Activated gamma-delta T cell treated with Interleukin-2 at 50 U/mL for 16 hours (primary cell): Measurements from ENCODE around the gene ALK.
"Not testable (repeated sequence)": the region's sequence is repeated elsewhere in the genome, so short reads cannot be mapped to it uniquely, and the experiment has no call there.

Source experiments
- DNase-seq: peaks from one replicate; pipeline ENCODE4 v3.0.0-alpha.2; 2020

The ALK gene

DNA sequence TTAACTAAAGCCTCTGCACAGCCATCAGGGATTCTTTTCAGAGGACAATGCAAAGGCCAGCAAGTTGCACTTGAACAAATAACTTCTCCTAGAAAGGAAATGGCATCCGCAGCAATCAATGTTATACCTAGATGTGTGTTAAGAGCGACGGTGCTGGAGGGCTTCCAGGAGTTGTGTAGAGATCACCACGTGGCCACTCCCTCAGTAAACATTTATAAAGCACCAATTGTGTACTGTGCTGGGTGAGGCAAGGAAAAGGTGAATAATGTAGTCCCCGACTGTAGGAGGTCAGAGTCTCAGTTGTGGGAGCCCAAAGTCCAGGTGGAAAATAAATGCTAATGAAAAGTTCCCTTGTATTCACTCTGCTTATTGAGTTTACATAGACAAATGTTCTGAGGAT is 135.0 kb downstream of the ALK start:
- no peak for DNase-seq

DNA sequence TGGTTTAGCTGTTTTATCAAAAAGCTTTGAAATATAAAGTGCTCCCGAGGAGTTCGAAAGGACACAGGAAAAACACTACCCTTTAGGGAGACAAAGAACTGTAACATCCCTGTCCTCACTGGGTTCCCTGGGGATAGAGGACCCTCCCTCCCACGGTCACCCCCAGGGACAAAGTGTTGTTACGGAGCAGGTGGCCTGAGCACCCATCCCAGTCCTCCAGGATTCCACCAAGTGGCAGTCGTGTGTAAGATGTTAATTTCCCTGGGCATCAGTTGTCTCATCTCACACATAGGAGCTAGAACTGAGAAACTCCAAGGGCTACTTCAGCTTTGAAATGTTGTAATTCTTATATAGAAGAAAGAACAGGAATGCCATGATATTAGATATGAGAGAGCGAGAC is 137.7 kb downstream of the ALK start:
- DNase-seq = no peak

DNA sequence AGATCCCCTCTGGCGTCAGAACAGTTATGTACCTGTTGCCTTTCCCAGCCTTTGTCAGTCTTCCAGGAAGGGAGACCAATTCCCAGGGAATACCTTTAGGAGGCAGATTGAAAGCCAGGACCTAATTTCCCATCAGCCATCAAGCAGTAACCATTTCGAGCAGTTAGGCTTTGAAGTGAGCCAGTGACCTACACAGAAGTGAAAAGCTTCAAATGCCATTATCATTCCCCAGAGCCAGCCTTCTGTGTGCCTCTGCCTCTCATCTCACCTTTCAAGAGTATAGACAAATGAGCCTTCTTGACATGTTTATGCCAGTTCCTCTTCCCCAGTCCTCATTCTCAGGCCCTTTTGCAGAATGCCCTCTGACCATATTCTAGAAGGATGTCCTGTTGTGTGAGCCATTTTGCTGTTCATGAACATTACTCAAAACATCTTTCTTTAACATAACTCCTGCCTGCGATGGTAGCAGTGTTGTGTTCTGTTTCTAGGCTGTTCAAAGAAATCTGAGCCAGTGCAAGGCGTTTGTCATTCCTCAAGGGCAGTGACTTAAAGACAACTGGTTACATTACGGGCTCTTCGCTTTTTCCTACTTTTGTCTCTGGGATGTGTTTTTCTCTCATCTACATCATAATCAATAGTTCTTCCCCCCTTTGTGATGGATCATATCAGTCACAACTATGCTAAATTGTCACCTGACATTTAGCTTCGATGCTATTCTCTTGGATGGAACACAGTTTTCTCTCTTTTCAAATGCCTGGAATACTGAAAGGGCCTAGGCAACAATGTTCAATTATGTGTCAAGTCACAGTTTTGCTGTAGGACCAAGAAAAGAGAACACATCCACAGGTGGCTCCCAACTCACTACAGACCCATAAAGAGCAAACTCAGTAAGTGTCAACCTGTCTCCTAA is 138.6 kb downstream of the ALK start:
- DNase-seq = no peak

DNA sequence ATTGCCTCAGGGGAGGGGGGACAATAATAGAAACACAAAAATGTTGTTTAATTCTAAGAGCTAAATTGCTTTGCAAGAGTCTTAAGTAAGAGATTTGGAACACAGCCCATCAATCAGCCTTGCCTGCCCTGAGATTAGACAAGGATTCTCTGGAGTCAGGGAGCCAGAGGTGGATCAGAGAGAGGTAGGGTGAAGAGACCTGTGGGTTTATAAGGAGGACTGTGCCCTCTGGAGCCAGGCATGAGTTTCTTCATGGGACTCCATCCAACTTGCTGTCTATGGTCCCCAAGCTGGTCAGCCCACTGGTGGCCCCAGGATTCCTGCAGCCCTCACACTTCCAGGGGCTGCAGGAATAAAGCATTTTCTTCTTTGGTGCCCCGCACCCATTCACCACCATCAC is 139.3 kb downstream of the ALK start:
- no peak for DNase-seq

DNA sequence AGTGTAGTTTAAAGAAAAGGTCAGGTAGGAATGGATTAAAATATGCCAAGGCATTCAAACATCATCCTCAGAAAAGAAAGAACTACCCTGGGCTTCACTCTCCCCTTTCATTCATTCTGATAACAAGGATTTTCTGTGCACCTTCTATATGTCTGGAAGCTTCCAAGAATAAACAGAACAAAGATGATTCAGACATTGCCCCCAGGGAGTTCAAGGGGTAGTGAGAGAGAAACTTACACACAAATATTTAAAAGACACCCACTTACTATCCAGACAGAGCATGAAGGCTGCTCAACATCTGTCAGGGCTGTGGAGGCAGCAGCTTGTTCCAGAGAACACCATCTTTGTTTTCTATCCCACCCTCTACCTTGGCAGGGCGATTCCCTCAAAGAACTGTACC is 140.5 kb downstream of the ALK start:
- no peak for DNase-seq

DNA sequence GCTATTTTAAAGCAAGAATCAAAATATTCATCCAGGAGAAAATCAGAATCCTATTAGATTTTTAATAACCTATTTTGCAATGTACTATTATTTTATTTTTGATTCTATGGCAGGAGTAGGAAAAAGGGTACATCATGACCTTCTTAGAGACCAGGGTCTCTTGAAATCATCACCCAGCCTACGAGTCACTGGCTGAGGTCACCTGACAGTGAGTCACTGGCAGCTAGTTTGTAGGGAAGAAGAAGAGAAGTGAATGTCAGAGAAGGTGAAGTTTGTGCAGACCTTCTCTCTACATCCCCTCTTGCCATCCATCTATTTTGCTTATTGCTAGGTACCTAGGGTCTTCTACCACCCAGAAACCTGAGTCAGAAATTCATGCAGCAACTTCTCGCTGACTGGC is 144.2 kb downstream of the ALK start:
- no peak for DNase-seq

DNA sequence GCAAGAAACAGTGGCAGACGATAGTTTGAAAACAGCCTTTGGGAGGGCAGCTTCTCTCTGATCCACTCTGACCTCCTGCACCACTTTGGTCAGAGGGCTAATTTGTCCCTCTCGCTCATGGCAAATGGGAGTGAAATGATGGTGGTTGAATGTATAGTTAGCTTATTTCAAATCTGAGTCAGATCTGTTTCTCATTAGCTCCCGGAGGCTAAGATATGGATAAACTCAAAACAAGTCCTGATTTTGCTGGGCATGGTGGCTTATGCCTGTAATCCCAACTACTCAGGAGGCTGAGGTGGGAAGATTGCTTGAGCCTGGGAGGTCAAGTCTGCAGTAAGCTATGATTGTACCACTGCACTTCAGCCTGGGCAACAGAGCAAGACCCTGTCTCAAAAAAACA is 145.0 kb downstream of the ALK start:
- no peak for DNase-seq

DNA sequence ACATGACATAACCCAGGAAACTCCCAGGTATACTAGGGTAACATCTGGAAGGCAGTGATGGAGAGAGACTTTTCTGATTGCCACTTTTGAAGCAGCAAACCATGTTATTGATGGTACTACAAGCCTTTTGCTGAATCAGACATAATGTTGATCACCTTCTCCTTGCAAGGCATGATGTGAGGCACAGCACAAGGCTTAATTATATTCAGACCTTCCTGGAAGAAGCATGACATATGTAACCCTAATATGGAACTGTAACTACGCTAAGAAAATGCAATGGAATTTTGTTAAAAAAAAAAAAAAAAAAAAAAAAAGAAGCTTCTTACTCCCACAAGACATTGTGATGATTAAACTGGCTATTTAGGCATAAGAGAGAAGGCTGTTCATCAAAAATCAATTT is 145.4 kb downstream of the ALK start:
- DNase-seq = no peak

DNA sequence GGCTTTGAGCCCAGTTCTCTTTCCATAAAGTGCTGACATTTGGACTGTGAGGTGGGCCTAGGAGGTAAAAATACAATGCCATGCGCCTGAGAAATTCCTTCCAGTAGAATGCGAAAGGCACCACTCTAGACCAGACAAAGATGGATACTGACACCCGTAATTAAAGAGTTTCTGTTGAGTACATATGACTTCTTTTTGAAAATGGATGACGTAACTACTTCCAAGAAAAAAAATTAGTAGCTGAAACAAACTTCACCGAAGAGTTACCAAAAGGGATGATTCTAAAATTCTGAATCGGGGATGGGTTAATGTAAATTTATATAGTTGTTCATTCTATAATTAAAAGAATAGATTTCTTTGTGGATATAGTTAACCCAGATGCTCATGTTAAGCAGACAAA is 146.8 kb downstream of the ALK start:
- no peak for DNase-seq

DNA sequence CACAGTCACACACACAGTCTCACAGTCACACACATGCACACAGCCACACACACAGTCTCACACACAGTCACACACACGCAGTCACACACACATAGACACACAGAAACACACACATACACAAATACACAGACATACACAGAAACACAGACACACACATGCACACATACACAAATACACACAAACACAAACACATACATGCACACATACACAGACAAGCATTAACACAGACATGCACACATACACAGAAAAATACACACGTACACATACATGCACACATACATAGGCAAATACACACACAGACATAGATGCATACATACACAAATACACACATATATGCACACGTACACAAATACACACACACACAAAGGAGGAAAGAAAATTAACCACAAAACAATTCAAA is 150.5 kb downstream of the ALK start:
- DNase-seq = no peak

DNA sequence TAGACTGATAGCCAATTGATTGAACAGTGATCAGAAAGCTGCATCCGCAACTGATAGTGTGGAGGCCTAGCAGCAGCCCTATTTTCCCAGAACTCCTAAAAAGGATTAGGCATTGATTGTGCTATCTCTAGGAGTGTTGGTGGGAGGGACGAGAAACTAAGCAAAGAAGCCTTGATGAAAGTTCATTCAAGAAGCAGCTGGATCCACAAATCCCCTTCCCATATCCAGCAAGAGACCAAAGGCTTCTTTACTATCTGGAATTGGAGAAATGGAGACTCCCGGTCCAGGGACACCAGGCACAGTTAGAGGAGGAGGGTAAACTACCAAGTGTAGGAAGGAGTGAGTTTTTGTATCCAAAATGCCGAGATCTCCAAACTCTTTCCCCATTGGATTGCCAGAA is 151.5 kb downstream of the ALK start:
- DNase-seq = no peak

DNA sequence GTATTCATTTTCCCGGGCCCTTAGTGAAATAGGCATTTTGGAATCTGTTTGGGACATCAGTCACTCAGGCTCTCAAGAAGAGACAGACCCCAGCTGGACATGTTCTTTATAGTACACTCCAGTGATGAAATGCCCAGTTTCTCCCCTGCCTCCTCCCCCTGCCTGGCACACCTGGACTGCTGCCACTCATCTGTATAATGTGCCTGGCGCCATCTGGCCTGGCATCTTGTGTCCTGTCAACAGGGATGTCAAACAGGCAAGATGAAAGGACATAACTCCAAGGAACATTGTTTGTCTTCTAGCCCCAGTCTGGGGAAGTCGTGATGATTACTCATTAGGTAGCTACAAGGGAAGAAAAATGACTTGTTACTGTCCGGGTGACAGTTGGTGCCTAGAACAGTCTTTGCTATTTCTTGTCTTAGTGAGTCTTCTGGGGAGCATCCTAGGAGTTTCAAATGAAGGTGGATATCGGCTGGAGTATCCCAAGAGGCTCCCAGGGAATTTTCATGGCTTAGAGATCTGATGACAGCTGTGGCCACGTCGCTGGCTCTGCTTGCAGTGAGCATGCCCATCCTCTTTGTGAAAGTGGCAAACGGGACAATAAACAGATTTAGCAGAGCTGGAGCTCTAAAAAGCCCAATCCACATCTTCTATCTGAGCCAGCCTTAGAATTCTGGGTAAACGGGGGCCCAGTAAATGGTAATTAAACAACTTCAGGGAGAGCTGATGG is 153.6 kb downstream of the ALK start:
- no peak for DNase-seq

DNA sequence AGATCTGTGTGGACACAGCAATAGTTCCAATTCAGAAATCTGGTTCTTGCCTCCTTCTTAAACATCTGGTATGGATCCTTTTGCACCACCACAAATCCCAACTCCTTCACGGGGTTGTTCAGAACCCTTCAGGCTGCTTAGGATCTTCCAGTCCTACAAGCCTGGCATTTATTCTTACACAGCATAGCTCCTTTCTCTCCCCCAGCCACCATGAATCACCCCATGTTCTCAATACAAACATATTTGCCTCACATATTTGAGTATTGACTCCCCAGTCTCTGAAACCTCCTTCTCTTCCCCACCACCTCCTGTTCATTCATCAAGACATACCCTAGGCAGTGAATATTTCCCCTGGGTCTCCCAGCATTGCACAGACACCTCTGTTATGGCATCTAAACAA is 155.2 kb downstream of the ALK start:
- no peak for DNase-seq

DNA sequence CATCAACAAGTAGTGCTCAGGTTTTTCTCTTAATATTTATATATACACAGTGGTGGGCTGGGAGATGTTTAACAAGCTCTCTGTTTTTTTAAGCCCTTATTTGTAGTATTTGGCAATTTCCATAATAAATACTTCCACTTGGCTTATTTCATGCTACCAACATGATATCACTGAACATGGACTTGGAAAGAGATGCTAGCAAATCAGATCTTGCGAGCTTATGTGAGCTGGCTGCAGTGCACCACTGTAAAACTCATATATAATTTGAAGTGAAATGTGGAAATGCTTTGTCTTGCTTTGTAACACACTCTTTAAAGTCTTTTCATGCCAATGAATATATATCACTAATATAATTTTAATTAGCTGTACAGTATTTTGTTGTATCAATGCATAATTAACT is 155.7 kb downstream of the ALK start:
- DNase-seq = no peak

DNA sequence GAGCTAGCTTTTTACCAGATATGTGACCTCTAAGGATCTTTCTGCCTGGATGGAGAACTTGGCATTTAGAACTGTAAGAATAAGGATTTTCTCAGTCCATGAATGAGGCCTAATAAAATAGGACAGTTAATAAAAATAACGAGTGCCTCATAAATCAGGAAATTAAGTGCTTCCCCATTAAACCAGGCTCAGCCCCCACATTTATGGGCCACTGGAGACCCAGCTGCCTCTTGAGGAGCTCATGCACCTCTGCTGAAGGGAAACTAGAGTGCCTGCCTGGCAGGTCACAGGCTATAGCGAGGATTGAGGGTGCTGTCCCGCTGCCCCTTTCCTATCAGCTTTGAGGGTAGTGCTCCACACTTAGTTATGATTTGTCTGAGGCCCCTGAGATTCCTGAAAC is 158.0 kb downstream of the ALK start:
- no peak for DNase-seq

DNA sequence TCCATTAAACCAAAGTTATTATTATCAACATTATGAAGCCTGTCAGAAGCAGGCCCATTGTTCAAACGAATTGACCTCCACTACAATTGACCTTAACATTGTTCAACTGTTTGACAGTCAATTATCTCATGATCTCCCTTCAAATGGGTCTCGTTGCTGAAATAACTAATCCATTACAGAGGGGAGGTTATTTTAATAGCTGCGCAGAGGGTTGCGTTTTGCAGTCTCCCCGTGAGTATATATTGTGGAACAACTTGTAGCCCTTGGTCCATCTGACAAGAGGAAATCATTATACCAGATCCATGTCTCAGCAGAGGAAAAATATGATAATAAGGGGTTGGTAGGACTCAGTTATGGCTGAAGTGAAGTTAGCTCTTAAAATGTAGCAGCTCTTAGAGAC is 159.1 kb downstream of the ALK start:
- DNase-seq = no peak

DNA sequence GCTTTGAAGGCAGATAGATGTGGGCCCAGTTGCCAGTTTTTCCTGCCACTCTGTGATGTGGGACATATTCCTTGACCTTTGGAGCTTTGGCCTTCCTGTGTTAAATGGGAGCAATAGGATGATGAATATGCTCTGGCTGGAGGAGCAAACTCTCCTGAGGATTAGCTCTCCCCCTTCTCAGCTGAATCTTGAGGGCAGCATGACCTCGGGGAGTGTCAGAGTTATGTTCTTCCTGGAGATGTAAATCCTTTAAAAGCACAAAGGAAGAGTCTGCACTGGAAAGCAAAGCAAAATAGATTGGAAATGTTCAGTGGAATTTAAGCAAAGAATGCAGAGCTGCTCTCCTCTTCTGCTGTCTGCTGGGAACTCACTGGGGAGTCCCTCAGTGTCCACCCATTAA is 160.1 kb downstream of the ALK start:
- DNase-seq = no peak

DNA sequence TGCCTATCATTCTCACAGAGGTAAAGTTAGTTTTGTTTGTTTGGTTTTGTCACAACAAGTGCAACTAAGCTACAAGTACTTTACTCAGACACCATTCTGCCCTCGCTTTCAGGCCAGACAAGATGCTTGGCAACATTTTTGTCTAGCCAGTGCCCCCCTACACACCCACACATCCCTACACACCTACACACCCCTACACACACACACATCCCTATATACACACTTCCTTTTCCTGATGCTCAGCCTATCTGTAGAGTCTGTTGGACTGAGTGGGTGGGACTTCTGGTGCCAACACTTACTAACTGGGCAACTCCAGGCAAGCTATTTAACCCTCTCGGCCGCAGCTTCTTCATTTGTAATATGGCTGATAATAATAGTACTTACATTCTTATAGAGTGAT is 161.4 kb downstream of the ALK start:
- DNase-seq = no peak

DNA sequence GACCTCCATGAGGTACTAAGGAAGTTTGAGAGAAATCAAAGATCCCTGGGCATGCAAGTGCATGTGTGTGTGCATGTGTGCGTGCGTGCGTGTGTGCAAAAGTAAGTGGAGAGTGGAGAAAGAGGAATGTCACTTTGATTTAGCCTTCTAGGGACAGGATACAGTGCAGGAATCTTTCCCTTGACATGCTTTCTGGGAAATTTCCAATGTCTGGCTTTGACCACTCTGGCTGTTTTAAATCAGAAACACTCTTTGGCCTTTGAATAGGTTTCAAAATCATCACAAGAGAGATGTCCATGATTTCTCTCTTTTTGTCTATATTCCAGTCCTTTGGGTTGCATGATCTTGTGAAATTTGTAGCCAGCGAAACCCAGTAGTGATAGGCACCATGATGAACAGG is 162.0 kb downstream of the ALK start:
- DNase-seq = no peak

DNA sequence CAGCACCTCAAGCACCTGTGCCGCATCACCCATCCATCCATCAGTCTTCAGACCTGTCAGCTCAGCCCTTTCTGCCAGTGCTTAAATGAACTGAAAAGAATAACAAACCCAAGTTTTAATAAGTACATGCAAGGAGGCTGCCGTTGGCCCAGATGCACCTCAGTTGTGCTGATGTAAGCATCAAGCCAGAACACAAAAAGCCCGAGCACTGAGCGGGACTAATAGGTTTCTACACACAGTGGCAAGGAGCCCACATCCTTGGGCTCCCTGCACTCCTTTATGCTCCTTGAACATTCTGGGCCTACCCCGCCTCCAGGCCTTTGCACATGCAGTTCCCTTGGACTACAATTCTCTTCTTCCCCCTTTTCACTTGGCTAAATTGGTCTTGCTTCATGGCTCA is 165.6 kb downstream of the ALK start:
- no peak for DNase-seq

DNA sequence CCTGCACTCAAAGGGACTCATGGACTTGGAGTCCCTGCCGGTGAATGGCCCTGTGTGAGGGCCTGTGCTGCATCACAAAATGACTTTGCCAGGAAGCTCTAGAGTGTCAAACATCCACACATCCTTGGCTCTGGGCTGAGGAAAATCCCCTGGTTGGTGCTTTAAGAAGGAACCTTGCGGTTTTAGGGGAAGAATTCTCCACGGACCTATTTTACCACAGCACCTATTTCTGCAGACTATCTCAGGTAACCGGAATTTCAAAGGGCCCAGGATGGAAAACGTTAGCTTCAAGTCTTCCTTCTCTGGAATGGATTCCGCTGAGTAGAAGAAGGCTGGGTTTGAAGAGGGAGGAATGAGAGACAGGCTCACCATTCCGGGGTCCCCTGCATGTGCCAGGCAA is 166.2 kb downstream of the ALK start:
- DNase-seq = no peak

DNA sequence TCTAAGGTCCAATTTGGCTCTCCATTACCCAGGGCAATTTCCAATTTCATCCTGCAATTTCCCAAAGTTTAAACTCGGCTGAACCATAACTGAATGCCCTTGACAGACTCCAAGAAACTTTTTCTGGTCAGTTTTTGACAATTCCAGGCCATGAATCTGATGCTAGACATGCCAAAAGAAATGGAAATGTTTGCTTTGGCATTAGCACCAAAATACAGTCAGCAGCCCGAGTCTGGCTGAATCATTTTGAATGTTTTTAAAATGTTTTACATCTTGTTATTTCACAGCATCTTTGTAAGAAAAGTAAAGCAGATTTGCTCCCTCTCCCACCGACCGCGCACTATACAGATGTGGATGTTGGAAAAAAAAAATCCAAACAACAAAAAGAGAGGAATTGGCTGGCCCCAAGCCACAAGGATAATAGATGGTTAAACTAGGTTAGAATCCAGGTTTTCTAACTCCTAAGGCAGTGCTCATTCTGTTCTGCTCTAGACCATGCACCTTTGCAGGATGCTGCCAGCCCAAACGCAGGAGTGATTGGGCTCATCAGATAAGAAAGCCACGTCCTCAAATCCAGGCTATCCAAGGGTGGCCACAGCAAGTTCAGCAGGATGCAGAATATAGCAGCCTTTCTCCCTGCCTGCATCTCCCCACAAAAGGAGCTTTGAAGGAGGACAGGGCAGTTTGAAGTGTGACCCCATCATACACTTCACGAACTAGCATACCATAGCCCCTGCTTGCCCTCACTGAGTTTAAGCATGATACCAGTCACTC is 167.5 kb downstream of the ALK start:
- no peak for DNase-seq

DNA sequence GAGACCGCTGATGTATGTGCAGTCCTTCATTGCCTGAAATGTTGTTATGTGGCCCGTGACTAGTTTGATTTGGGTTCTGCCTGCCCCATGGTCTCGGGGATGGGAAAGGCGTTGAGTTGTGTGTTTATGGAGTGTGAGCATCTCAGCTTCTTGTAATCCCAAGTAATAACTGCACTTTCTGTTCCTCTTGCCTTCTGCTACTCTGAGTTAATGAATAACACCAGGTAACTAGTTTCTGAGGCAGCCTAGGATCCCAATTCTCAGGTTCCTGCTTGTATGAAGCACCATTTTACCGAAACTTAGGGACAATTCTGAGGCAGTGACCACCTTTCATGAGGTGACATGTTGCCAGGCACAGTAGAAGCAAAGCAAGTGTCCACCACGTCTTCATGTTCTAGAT is 170.0 kb downstream of the ALK start:
- DNase-seq = no peak

DNA sequence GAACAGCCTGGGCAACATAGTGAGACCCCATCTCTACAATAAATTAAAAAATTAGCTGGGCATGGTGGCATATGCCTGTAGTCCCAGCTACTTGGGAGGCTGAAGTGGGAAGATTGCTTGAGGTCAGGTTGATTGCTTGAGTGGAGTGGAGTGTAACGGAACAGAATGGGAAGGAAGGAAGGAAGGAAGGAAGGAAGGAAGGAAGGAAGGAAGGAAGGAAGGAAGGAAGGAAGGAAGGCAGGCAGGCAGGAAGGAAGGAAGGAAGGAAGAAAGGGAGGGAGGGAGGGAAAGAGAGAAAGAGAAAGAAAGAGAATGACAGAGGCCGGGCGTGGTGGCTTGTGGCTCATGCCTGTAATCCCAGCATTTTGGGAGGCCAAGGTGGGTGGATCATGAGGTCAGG is 170.9 kb downstream of the ALK start:
- not testable (repeated sequence) for DNase-seq
